ENCODE measurements around the gene AMN.

GRCh38 chr14:102949801-102950451 lies 27.5 kb downstream of the AMN start:
- TF ChIP-seq POLR2A (IDR thresholded peaks at IDR 0.05), result no peak
- no peak for TF ChIP-seq CTCF (IDR thresholded peaks at IDR 0.05)
